Measurements from ENCODE around the gene DCAF6. TPM values are rescaled to one million over a fixed set of nuclear protein-coding genes. Genes with fewer than 3 reads are reported as not detected.

The DCAF6 gene
- total RNA-seq, 2 experiments from 2014 or later, result 26.4 to 27.1 TPM

- Mint-ChIP-seq H3K4me1 (peaks cover 14% of the 10 kb centered on the region), H3K4me3 (no peak overlapping the region), H3K36me3 (ENCODE audit: low read depth) (peaks cover 7% of the 10 kb centered on the region), H3K27me3 (no peaks in the 10 kb centered on the region), H3K27ac (no peak overlapping the region), H3K9me3 (peaks cover 2% of the 10 kb centered on the region)
- no peak for DNase-seq
- CTCF ChIA-PET, result no interaction called here
- POLR2A ChIA-PET, result no interaction called here
Observed at GRCh38 chr1:167943541-167943940, 7.1 kb downstream of the DCAF6 start.

- peaks cover 14% of the 10 kb centered on the region for H3K4me1 Mint-ChIP-seq
- ChIA-PET CTCF (no interaction called here), POLR2A (no interaction called here)
- H3K9me3 Mint-ChIP-seq, result peaks cover 2% of the 10 kb centered on the region
- no peaks in the 10 kb centered on the region for H3K27me3 Mint-ChIP-seq
- H3K36me3 Mint-ChIP-seq (ENCODE audit: low read depth), result peaks cover 17% of the 10 kb centered on the region
- H3K27ac Mint-ChIP-seq, result no peak overlapping the region
- DNase-seq, result no peak
- no peak overlapping the region for H3K4me3 Mint-ChIP-seq
Observed at GRCh38 chr1:167947733-167948132, 11.2 kb downstream of the DCAF6 start.

- H3K27me3 Mint-ChIP-seq, result no peaks in the 10 kb centered on the region
- no peak overlapping the region for H3K27ac Mint-ChIP-seq
- H3K36me3 Mint-ChIP-seq (ENCODE audit: low read depth), result peaks cover 22% of the 10 kb centered on the region
- CTCF ChIA-PET, result interaction anchor here (0.7 kb wide), 1 partner anchor 132 kb away, joined by 3 read pairs; no protein-coding TSS in a partner anchor
- H3K4me1 Mint-ChIP-seq, result peaks cover 14% of the 10 kb centered on the region
- H3K9me3 Mint-ChIP-seq, result peaks cover 2% of the 10 kb centered on the region
- no peak overlapping the region for H3K4me3 Mint-ChIP-seq
- POLR2A ChIA-PET, result interaction anchor here (3.1 kb wide), 1 partner anchor 14 kb away, joined by 12 read pairs; the partner anchor contains the start of gene DCAF6
- no peak for DNase-seq
Observed at GRCh38 chr1:167949785-167950184, 13.3 kb downstream of the DCAF6 start.

- no peak for DNase-seq
- no peak overlapping the region for H3K27ac Mint-ChIP-seq
- no peaks in the 10 kb centered on the region for H3K27me3 Mint-ChIP-seq
- POLR2A ChIA-PET, result interaction anchor here (3.1 kb wide), 1 partner anchor 15 kb away, joined by 12 read pairs; the partner anchor contains the start of gene DCAF6
- CTCF ChIA-PET, result no interaction called here
- no peaks in the 10 kb centered on the region for H3K9me3 Mint-ChIP-seq
- no peak overlapping the region for H3K4me3 Mint-ChIP-seq
- peaks cover 16% of the 10 kb centered on the region for H3K4me1 Mint-ChIP-seq
- H3K36me3 Mint-ChIP-seq (ENCODE audit: low read depth), result peaks cover 29% of the 10 kb centered on the region
Observed at GRCh38 chr1:167950569-167950968, 14.1 kb downstream of the DCAF6 start.

DNA sequence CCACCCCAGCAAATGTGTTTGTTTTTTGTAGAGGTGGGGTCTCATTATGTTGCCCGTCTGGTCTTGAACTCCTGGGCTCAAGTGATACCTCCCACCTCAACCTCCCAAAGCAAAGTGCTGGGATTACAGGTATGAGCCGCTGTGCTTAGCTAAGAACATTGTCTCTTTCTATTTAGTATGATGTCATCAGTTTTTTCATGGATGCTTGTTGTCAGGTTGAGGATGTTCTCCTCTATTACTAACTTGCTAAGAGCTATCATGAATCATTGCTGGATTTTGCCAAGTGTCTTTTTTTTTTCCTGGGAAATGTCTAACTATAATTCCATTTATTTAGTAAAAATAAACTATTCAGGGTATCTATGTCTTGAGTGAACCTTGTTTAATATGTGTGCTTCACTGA is 19.4 kb downstream of the DCAF6 start:
- Mint-ChIP-seq H3K4me1 (peaks cover 2% of the 10 kb centered on the region), H3K27me3 (no peaks in the 10 kb centered on the region), H3K4me3 (no peak overlapping the region), H3K27ac (no peak overlapping the region), H3K36me3 (ENCODE audit: low read depth) (peaks cover 26% of the 10 kb centered on the region), H3K9me3 (no peaks in the 10 kb centered on the region)
- no peak for DNase-seq
- POLR2A ChIA-PET, result no interaction called here
- CTCF ChIA-PET, result no interaction called here

DNA sequence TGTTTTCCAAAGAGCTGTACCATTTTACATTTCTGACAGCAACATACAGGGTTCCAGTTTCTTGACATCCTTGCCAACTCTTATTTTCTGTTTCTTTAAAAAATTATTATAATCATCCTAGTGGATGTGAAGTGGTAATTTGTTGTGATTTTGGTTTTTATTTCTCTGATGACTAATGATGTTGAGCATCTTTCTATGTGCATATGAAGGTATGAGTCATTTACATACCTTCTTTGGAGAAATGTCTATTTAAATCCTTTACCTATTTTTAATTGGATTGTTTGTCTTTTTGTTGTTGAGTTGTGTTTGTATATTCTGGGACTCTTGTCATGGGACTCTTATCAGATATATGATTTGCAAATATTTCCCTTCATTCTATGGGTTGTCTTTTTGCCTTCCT is 21.2 kb downstream of the DCAF6 start:
- no peak overlapping the region for H3K4me3 Mint-ChIP-seq
- H3K9me3 Mint-ChIP-seq, result no peaks in the 10 kb centered on the region
- H3K27ac Mint-ChIP-seq, result no peak overlapping the region
- H3K36me3 Mint-ChIP-seq (ENCODE audit: low read depth), result peaks cover 28% of the 10 kb centered on the region
- DNase-seq, result no peak
- H3K27me3 Mint-ChIP-seq, result no peaks in the 10 kb centered on the region
- CTCF ChIA-PET, result no interaction called here
- POLR2A ChIA-PET, result interaction anchor here (1.6 kb wide), 1 partner anchor 22 kb away, joined by 4 read pairs; no protein-coding TSS in a partner anchor
- H3K4me1 Mint-ChIP-seq, result peaks cover 2% of the 10 kb centered on the region

GRCh38 chr1:167964646-167965045 is 28.2 kb downstream of the DCAF6 start:
- H3K4me3 Mint-ChIP-seq, result no peak overlapping the region
- H3K36me3 Mint-ChIP-seq (ENCODE audit: low read depth), result peaks cover 34% of the 10 kb centered on the region
- DNase-seq, result no peak
- CTCF ChIA-PET, result no interaction called here
- no peaks in the 10 kb centered on the region for H3K4me1 Mint-ChIP-seq
- no peak overlapping the region for H3K27ac Mint-ChIP-seq
- no peaks in the 10 kb centered on the region for H3K27me3 Mint-ChIP-seq
- POLR2A ChIA-PET, result no interaction called here
- no peaks in the 10 kb centered on the region for H3K9me3 Mint-ChIP-seq

DNA sequence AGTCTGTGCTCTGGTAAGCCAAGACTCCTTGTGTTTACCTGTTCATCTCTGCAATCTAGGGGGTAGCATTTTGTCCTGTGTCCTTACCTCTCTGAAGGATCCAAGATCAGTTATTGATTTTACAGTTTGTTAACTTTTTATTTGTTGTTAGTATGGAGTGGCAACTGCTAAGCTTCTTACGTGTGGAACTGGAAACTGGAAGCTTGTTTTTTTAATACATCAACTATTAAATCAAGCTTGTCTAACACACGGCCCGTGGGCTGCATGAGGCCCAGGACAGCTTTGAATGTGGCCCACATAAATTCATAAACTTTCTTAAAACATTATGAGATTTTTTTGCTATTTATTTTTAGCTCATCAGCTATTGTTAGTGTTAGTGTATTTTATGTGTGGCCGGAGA is 29.6 kb downstream of the DCAF6 start:
- POLR2A ChIA-PET, result interaction anchor here (1.6 kb wide), 1 partner anchor 29 kb away, joined by 3 read pairs; no protein-coding TSS in a partner anchor

GRCh38 chr1:167968569-167968968 is 32.1 kb downstream of the DCAF6 start:
- H3K4me3 Mint-ChIP-seq, result no peak overlapping the region
- H3K27me3 Mint-ChIP-seq, result no peaks in the 10 kb centered on the region
- peaks cover 25% of the 10 kb centered on the region for H3K36me3 Mint-ChIP-seq (ENCODE audit: low read depth)
- POLR2A ChIA-PET, result no interaction called here
- DNase-seq, result no peak
- H3K4me1 Mint-ChIP-seq, result no peaks in the 10 kb centered on the region
- no peak overlapping the region for H3K27ac Mint-ChIP-seq
- H3K9me3 Mint-ChIP-seq, result no peaks in the 10 kb centered on the region
- CTCF ChIA-PET, result no interaction called here

More for the DNA sequence above, 29.6 kb downstream of the DCAF6 start:
- no peak for DNase-seq
- H3K4me1 Mint-ChIP-seq, result no peaks in the 10 kb centered on the region
- CTCF ChIA-PET, result no interaction called here
- H3K9me3 Mint-ChIP-seq, result no peaks in the 10 kb centered on the region
- peaks cover 34% of the 10 kb centered on the region for H3K36me3 Mint-ChIP-seq (ENCODE audit: low read depth)
- no peak overlapping the region for H3K27ac Mint-ChIP-seq
- H3K4me3 Mint-ChIP-seq, result no peak overlapping the region
- H3K27me3 Mint-ChIP-seq, result no peaks in the 10 kb centered on the region

GRCh38 chr1:167973832-167974231 is 37.3 kb downstream of the DCAF6 start:
- Mint-ChIP-seq H3K27ac (no peak overlapping the region), H3K4me1 (peaks cover 2% of the 10 kb centered on the region), H3K27me3 (no peaks in the 10 kb centered on the region), H3K4me3 (no peak overlapping the region), H3K36me3 (ENCODE audit: low read depth) (peaks cover 34% of the 10 kb centered on the region), H3K9me3 (no peaks in the 10 kb centered on the region)
- ChIA-PET POLR2A (no interaction called here), CTCF (no interaction called here)
- no peak for DNase-seq

DNA sequence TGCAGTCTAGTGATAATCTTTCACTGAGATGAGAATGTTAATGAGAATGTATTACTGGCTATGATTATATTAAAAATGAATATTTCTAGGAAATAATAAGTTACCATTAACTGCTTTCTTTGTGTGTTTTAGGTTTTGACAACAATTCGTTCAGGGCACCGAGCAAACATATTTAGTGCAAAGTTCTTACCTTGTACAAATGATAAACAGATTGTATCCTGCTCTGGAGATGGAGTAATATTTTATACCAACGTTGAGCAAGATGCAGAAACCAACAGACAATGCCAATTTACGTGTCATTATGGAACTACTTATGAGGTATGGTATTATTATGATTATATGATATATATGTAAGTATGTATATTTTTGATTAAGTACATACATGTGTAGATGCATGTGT is 38.2 kb downstream of the DCAF6 start:
- Mint-ChIP-seq H3K27me3 (no peaks in the 10 kb centered on the region), H3K36me3 (ENCODE audit: low read depth) (peaks cover 41% of the 10 kb centered on the region), H3K4me1 (peaks cover 2% of the 10 kb centered on the region), H3K9me3 (no peaks in the 10 kb centered on the region), H3K27ac (no peak overlapping the region), H3K4me3 (no peak overlapping the region)
- CTCF ChIA-PET, result no interaction called here
- no peak for DNase-seq
- POLR2A ChIA-PET, result no interaction called here

- Mint-ChIP-seq H3K4me1 (peaks cover 3% of the 10 kb centered on the region), H3K27ac (no peak overlapping the region), H3K4me3 (no peak overlapping the region), H3K36me3 (ENCODE audit: low read depth) (peaks cover 53% of the 10 kb centered on the region), H3K9me3 (no peaks in the 10 kb centered on the region), H3K27me3 (no peaks in the 10 kb centered on the region)
- ChIA-PET POLR2A (no interaction called here), CTCF (no interaction called here)
- DNase-seq, result no peak
Observed at GRCh38 chr1:167977245-167977644, 40.8 kb downstream of the DCAF6 start.

DNA sequence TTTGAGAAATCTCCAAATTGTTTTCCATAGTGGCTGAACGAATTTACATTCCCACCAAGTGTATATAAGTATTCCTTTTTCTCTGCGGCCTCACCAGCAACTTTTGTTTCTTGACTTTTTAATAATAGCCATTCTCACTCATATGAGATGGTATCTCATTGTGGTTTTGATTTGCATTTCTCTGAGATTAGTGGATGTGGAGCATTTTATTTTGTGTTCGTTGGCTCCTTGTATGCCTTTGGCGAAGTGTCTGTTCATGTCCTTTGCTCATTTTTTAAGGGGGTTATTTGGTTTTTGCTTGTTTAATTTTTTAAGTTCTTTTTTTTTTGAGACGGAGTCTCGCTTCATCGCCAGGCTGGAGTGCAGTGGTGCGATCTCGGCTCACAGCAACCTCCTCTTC is 45.5 kb downstream of the DCAF6 start:
- ChIA-PET CTCF (no interaction called here), POLR2A (no interaction called here)
- H3K36me3 Mint-ChIP-seq (ENCODE audit: low read depth), result peaks cover 50% of the 10 kb centered on the region
- no peak for DNase-seq
- H3K27me3 Mint-ChIP-seq, result no peaks in the 10 kb centered on the region
- peaks cover 6% of the 10 kb centered on the region for H3K4me1 Mint-ChIP-seq
- H3K4me3 Mint-ChIP-seq, result no peak overlapping the region
- H3K9me3 Mint-ChIP-seq, result peaks cover 3% of the 10 kb centered on the region
- no peak overlapping the region for H3K27ac Mint-ChIP-seq

DNA sequence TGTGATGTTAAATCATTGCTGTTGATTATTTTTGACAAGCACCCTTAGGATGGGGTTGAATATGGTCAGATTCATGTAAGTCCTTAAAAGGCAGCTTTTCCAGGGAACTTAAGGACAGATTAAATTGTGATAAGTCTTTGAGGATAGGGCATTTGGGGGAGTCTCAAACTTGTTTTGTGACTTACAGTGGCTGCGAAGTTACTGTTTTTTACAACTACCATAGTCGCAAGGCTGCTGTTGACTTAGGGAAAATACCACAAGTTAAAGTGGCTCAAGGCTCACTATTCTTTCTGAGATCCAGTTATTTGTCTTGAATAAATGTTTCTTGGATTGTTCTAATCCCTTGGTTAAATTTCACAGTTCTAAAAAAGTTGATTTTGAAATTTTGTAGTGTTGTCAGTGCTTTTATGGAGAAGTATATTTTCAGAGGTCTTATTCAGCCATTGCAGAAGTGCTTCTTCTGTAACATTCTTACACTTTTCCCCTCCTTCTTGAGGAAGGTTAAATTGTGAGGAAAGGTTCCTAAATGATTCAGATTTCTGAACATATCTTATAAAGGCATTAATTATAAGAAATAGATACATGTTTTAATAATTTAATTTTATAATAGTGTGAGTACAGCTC is 47.4 kb downstream of the DCAF6 start:
- H3K4me3 Mint-ChIP-seq, result no peak overlapping the region
- no peak for DNase-seq
- ChIA-PET CTCF (no interaction called here), POLR2A (interaction anchor here (1.2 kb wide), 1 partner anchor 48 kb away, joined by 3 read pairs; the partner anchor contains the start of gene DCAF6)
- H3K27me3 Mint-ChIP-seq, result no peaks in the 10 kb centered on the region
- no peak overlapping the region for H3K27ac Mint-ChIP-seq
- peaks cover 4% of the 10 kb centered on the region for H3K4me1 Mint-ChIP-seq
- H3K9me3 Mint-ChIP-seq, result peaks cover 3% of the 10 kb centered on the region
- H3K36me3 Mint-ChIP-seq (ENCODE audit: low read depth), result peaks cover 32% of the 10 kb centered on the region

Measured in activated CD4-positive, alpha-beta memory T cell treated with anti-CD3 and anti-CD28 coated beads, Interleukin-2, amount 10 ng/mL, durations not matched to agents 7 days and 5 days (primary cell).